PC-3 (cell line): ENCODE results near the gene IGLL1. TPM values are rescaled to one million over a fixed set of nuclear protein-coding genes. Genes with fewer than 3 reads are reported as not detected.

ENCODE experiments used
- ATAC-seq: fragments of 200-7000 bp; cut with Tn5 transposase; 2 replicates; pipeline ENCODE4 v1.9.1; 2020; ENCODE audit warnings: mild to moderate bottlenecking, moderate library complexity
- BruUV-seq: library from RNA; stranded (reverse); fragments of 400-500 nt; replicated peaks from 2 replicates; lab custom pipeline; 2021; lab: Mats Ljungman, UMichigan
- CTCF ChIA-PET: fragments of 300-600 bp; sonication (Branson Sonifier 250); formaldehyde crosslinking; loops from one replicate; lab custom pipeline; 2022; ENCODE audit warnings: antibody characterized with exemption; lab: Charles Lee
- POLR2A ChIA-PET: fragments of 300-600 bp; sonication (Branson Sonifier 250); formaldehyde crosslinking; loops from one replicate; lab custom pipeline; 2022; ENCODE audit warnings: antibody characterized with exemption; ENCODE audit not compliant: unreplicated experiment; lab: Charles Lee
- DNase-seq: peaks from one replicate; pipeline ENCODE4 v3.0.0-alpha.2; 2015
- H2AFZ ChIP-seq: fragments of 300-600 bp; sonication (generic); 2 replicates; pipeline ENCODE4 v1.6.0; 2016; ENCODE audit warnings: antibody characterized with exemption, low read length
- H3F3A ChIP-seq: fragments of 300-600 bp; sonication (generic); one replicate; pipeline ENCODE4 v1.6.0; 2017; ENCODE audit warnings: antibody characterized with exemption, low read length, control low read depth, mild to moderate bottlenecking; ENCODE audit not compliant: unreplicated experiment
- H3K27ac ChIP-seq: fragments of 300-600 bp; sonication (generic); 2 replicates; pipeline ENCODE4 v1.5.1; 2016; ENCODE audit warnings: mild to moderate bottlenecking, low read length
- H3K27me3 ChIP-seq: fragments of 300-600 bp; sonication (generic); 2 replicates; pipeline ENCODE4 v1.6.1; 2016; ENCODE audit warnings: low read length, mixed read lengths
- H3K36me3 ChIP-seq: fragments of 300-600 bp; sonication (generic); 2 replicates; pipeline ENCODE4 v1.6.1; 2016; ENCODE audit warnings: low read depth, mixed run types, low read length, mixed read lengths
- H3K4me1 ChIP-seq: fragments of 300-600 bp; sonication (generic); 2 replicates; pipeline ENCODE4 v1.5.1; 2016; ENCODE audit warnings: low read length; ENCODE audit not compliant: insufficient read depth
- H3K4me2 ChIP-seq: fragments of 300-600 bp; sonication (generic); 2 replicates; pipeline ENCODE4 v1.6.0; 2016; ENCODE audit warnings: low read length
- H3K4me3 ChIP-seq: fragments of 300-600 bp; sonication (generic); 2 replicates; pipeline ENCODE4 v1.5.1; 2016; ENCODE audit warnings: mild to moderate bottlenecking, low read length, mixed read lengths
- H3K79me2 ChIP-seq: fragments of 300-600 bp; sonication (generic); 2 replicates; pipeline ENCODE4 v1.6.1; 2017; ENCODE audit warnings: low read length, mixed read lengths
- H3K9ac ChIP-seq: fragments of 300-600 bp; sonication (generic); 2 replicates; pipeline ENCODE4 v1.6.0; 2016; ENCODE audit warnings: mild to moderate bottlenecking, low read length
- H3K9me2 ChIP-seq: fragments of 300-600 bp; sonication (generic); replicated peaks from 2 replicates; pipeline ENCODE4 v1.6.1; 2016; ENCODE audit warnings: mixed run types, low read length, mixed read lengths
- H3K9me3 ChIP-seq: fragments of 300-600 bp; sonication (generic); 2 replicates; pipeline ENCODE4 v1.6.1; 2016; ENCODE audit warnings: low read length, mixed read lengths
- H4K20me1 ChIP-seq: fragments of 300-600 bp; sonication (generic); 2 replicates; pipeline ENCODE4 v1.6.1; 2016; ENCODE audit warnings: low read length, mixed read lengths
- CTCF ChIP-seq: fragments of 300-600 bp; sonication (generic); conservative IDR thresholded peaks from 2 replicates; pipeline ENCODE4 v1.5.1; 2017; ENCODE audit warnings: antibody characterized with exemption, low read depth, mild to moderate bottlenecking, low read length
- EZH2 ChIP-seq: fragments of 300-600 bp; sonication (generic); IDR thresholded peaks from one replicate; pipeline ENCODE4 v1.6.1; 2017; ENCODE audit warnings: antibody characterized with exemption, mild to moderate bottlenecking, low read length; ENCODE audit not compliant: unreplicated experiment
- EZH2phosphoT487 ChIP-seq: fragments of 300-600 bp; sonication (generic); IDR thresholded peaks from 2 replicates; pipeline ENCODE4 v1.6.1; 2018; ENCODE audit warnings: mild to moderate bottlenecking, antibody characterized with exemption, low read length, borderline replicate concordance
- intact Hi-C: fragments of 100-400 bp; cut with micrococcal nuclease; formaldehyde crosslinking; loops from 2 replicates; pipeline ENCODE4 v1.9.0; 2023
- total RNA-seq: library from RNA; depleted of rRNA; stranded (reverse); fragments of >200 nt; gene quantifications from 2 replicates; pipeline ENCODE4 v1.2.3, GENCODE V29; 2014

The IGLL1 gene
- total RNA-seq, 1 experiment from 2014 or later, result not detected

GRCh38 chr22:23591846-23592245, 11.8 kb upstream of the IGLL1 start:
- H3K79me2 ChIP-seq, result no peaks in the 10 kb centered on the region
- H3K4me2 ChIP-seq, result no peak overlapping the region
- H3K4me3 ChIP-seq, result no peak overlapping the region
- ChIA-PET POLR2A (no interaction called here), CTCF (interaction anchor here (0.5 to 0.6 kb wide), 3 partner anchors 50 to 258 kb away, joined by 3 to 5 read pairs (median 4); no protein-coding TSS in a partner anchor)
- TF ChIP-seq CTCF, result no peak
- no peak for TF ChIP-seq EZH2phosphoT487
- TF ChIP-seq EZH2, result no peak
- H3K9ac ChIP-seq, result no peak overlapping the region
- H3K27me3 ChIP-seq, result no peaks in the 10 kb centered on the region
- H4K20me1 ChIP-seq, result no peaks in the 10 kb centered on the region
- no peaks in the 10 kb centered on the region for H3F3A ChIP-seq
- no peaks in the 10 kb centered on the region for H3K4me1 ChIP-seq
- no peaks in the 10 kb centered on the region for H3K9me2 ChIP-seq
- ATAC-seq (no peak), DNase-seq (no peak)
- H3K36me3 ChIP-seq, result no peaks in the 10 kb centered on the region
- no TSS peak for BruUV-seq
- intact Hi-C loops, result loop anchor here (2.0 kb wide), 1 partner anchor 49 kb away; no protein-coding TSS in a partner anchor
- H3K9me3 ChIP-seq, result no peaks in the 10 kb centered on the region
- H3K27ac ChIP-seq, result no peak overlapping the region
- no peak overlapping the region for H2AFZ ChIP-seq

GRCh38 chr22:23591201-23591791, 11.2 kb upstream of the IGLL1 start:
- Histone ChIP-seq H3K9ac (no peak overlapping the region), H2AFZ (no peak overlapping the region), H3K4me2 (no peak overlapping the region), H4K20me1 (no peaks in the 10 kb centered on the region), H3K79me2 (no peaks in the 10 kb centered on the region), H3K9me3 (no peaks in the 10 kb centered on the region), H3K9me2 (no peaks in the 10 kb centered on the region), H3K4me1 (no peaks in the 10 kb centered on the region), H3K4me3 (no peak overlapping the region), H3K36me3 (no peaks in the 10 kb centered on the region), H3K27me3 (no peaks in the 10 kb centered on the region), H3K27ac (no peak overlapping the region), H3F3A (no peaks in the 10 kb centered on the region)
- peak; percentile 51 for DNase-seq
- TF ChIP-seq CTCF (peak; percentile 86), EZH2 (no peak), EZH2phosphoT487 (no peak)
- CTCF ChIA-PET, result interaction anchor here (0.5 to 0.6 kb wide), 2 partner anchors 50 to 107 kb away, joined by 4 to 5 read pairs; no protein-coding TSS in a partner anchor
- BruUV-seq, result no TSS peak
- peak; percentile 81 for ATAC-seq
- POLR2A ChIA-PET, result no interaction called here
- intact Hi-C loops, result loop anchor here (2.0 kb wide), 1 partner anchor 48 kb away; no protein-coding TSS in a partner anchor

- Histone ChIP-seq H4K20me1 (no peaks in the 10 kb centered on the region), H3K27ac (no peak overlapping the region), H3K4me3 (no peak overlapping the region), H3K4me2 (no peak overlapping the region), H3K9me3 (no peaks in the 10 kb centered on the region), H3K27me3 (no peaks in the 10 kb centered on the region), H3K9me2 (no peaks in the 10 kb centered on the region), H2AFZ (no peak overlapping the region), H3K79me2 (no peaks in the 10 kb centered on the region), H3K4me1 (no peaks in the 10 kb centered on the region), H3F3A (no peaks in the 10 kb centered on the region), H3K9ac (no peak overlapping the region), H3K36me3 (no peaks in the 10 kb centered on the region)
- ATAC-seq, result no peak
- TF ChIP-seq CTCF (no peak), EZH2phosphoT487 (no peak)
- POLR2A ChIA-PET, result no interaction called here
- no TSS peak for BruUV-seq
- intact Hi-C loops, result no loop called here
- CTCF ChIA-PET, result no interaction called here
- DNase-seq, result no peak
These were observed 3.7 kb upstream of the IGLL1 start for GRCh38 chr22:23583836-23584235.
